Osteocyte (in vitro differentiated cells): ENCODE measurements around the gene CHST15. TPM values are rescaled to one million over a fixed set of nuclear protein-coding genes. Genes with fewer than 3 reads are reported as not detected.

ENCODE experiments used
- total RNA-seq: library from RNA; stranded (reverse); gene quantifications from 2 replicates; pipeline ENCODE4 v1.2.1, GENCODE V29; 2021

Gene CHST15
- total RNA-seq, 1 donor from 2014 or later = 66.3 TPM

Other genes with a start within 250 kb of the CHST15 start
- gene CPXM2, start 201.8 kb downstream of the CHST15 start, total RNA-seq = not detected in 2 replicates